ENCODE results near the gene NHERF2.
A peak's percentile ranks its signal among the peaks of the same experiment; 100 is the strongest.

Gene NHERF2

GRCh38 chr16:2026461-2027023, at the start of gene NHERF2:
TSS of gene NHERF2 (plus strand) at chr16:2026902. CDS start at chr16:2027006, 104 bp downstream.
- peak; percentile 75 for DNase-seq (ENCODE audit: low spot score)

- no peak for DNase-seq (ENCODE audit: low spot score)
Measured at GRCh38 chr16:1976951-1977874, 49.5 kb upstream of the NHERF2 start.

- DNase-seq (ENCODE audit: low spot score), result no peak
Measured at GRCh38 chr16:1977875-1978268, 48.8 kb upstream of the NHERF2 start.

GRCh38 chr16:1978476-1979120, 48.1 kb upstream of the NHERF2 start:
- no peak for DNase-seq (ENCODE audit: low spot score)

GRCh38 chr16:1979271-1980029, 47.3 kb upstream of the NHERF2 start:
- DNase-seq (ENCODE audit: low spot score), result no peak

- DNase-seq (ENCODE audit: low spot score), result no peak
Measured at GRCh38 chr16:1980030-1980769, 46.5 kb upstream of the NHERF2 start.

- DNase-seq (ENCODE audit: low spot score), result no peak
Measured at GRCh38 chr16:1980770-1981087, 46.0 kb upstream of the NHERF2 start.

- no peak for DNase-seq (ENCODE audit: low spot score)
Measured at GRCh38 chr16:1981398-1981836, 45.3 kb upstream of the NHERF2 start, which contains the start of gene NOXO1. TSS of gene NOXO1 (minus strand) at chr16:1981469. CDS start at chr16:1981179, 290 bp downstream.

- no peak for DNase-seq (ENCODE audit: low spot score)
Measured at GRCh38 chr16:1982013-1982433, 44.7 kb upstream of the NHERF2 start.

GRCh38 chr16:1982991-1983543, 43.6 kb upstream of the NHERF2 start:
- no peak for DNase-seq (ENCODE audit: low spot score)

- DNase-seq (ENCODE audit: low spot score), result peak; percentile 98
Measured at GRCh38 chr16:1983544-1984346, 43.0 kb upstream of the NHERF2 start, which contains the start of gene GFER. TSS of gene GFER (plus strand) at chr16:1984193. CDS start at chr16:1984219, 26 bp downstream.

- DNase-seq (ENCODE audit: low spot score), result peak; percentile 59
Measured at GRCh38 chr16:1984347-1985225, 42.1 kb upstream of the NHERF2 start.

- no peak for DNase-seq (ENCODE audit: low spot score)
Measured at GRCh38 chr16:1985466-1986150, 41.1 kb upstream of the NHERF2 start.

GRCh38 chr16:1987198-1987597, 39.5 kb upstream of the NHERF2 start:
- DNase-seq (ENCODE audit: low spot score), result no peak

- DNase-seq (ENCODE audit: low spot score), result no peak
Measured at GRCh38 chr16:1989209-1990100, 37.2 kb upstream of the NHERF2 start, which contains the start of gene SYNGR3. TSS of gene SYNGR3 (plus strand) at chr16:1989970. CDS start at chr16:1990103, 133 bp downstream.

GRCh38 chr16:1990101-1990350, 36.7 kb upstream of the NHERF2 start:
- no peak for DNase-seq (ENCODE audit: low spot score)

- DNase-seq (ENCODE audit: low spot score), result no peak
Measured at GRCh38 chr16:1990351-1991134, 36.2 kb upstream of the NHERF2 start.
